ELF-1 (cell line): ENCODE data around the gene ZNF534.
A peak's percentile ranks its signal among the peaks of the same experiment; 100 is the strongest.

Source experiments
- DNase-seq: peaks from one replicate; pipeline ENCODE4 v3.0.0-alpha.2; 2016; ENCODE audit warnings: low read depth, low spot score

The ZNF534 gene

GRCh38 chr19:52428937-52429336 lies at the start of gene ZNF534:
TSS of gene ZNF534 (plus strand) at chr19:52429148. CDS start at chr19:52431475, 2,327 bp downstream.
- no peak for DNase-seq

- no peak for DNase-seq
Observed at GRCh38 chr19:52391135-52391534, 37.8 kb upstream of the ZNF534 start.

GRCh38 chr19:52397310-52398080 lies 31.5 kb upstream of the ZNF534 start, which contains the start of gene ZNF528:
TSS of gene ZNF528 (plus strand) at chr19:52397849. CDS start at chr19:52402014, 4,165 bp downstream.
- peak; percentile 95 for DNase-seq

- no peak for DNase-seq
Observed at GRCh38 chr19:52398081-52398441, 30.9 kb upstream of the ZNF534 start.

GRCh38 chr19:52410276-52410675 lies 18.7 kb upstream of the ZNF534 start:
- DNase-seq: peak; percentile 43

GRCh38 chr19:52415711-52416110 lies 13.2 kb upstream of the ZNF534 start:
- no peak for DNase-seq

GRCh38 chr19:52442179-52442578 lies 13.2 kb downstream of the ZNF534 start:
- DNase-seq: no peak

GRCh38 chr19:52444506-52444905 lies 15.6 kb downstream of the ZNF534 start:
- DNase-seq: peak; percentile 7

GRCh38 chr19:52451241-52451640 lies 22.3 kb downstream of the ZNF534 start:
- DNase-seq: no peak

- peak; percentile 96 for DNase-seq
Observed at GRCh38 chr19:52453324-52454094, 24.6 kb downstream of the ZNF534 start, which contains the start of gene ZNF578. TSS of gene ZNF578 (plus strand) at chr19:52453553. CDS start at chr19:52501846, 48,293 bp downstream.

GRCh38 chr19:52464798-52465470 lies 36.0 kb downstream of the ZNF534 start:
- peak; percentile 24 for DNase-seq

- DNase-seq: no peak
Observed at GRCh38 chr19:52473655-52474350, 44.9 kb downstream of the ZNF534 start.

GRCh38 chr19:52474351-52475127 lies 45.6 kb downstream of the ZNF534 start:
- no peak for DNase-seq

GRCh38 chr19:52484111-52484743 lies 55.3 kb downstream of the ZNF534 start:
- DNase-seq: peak; percentile 43

GRCh38 chr19:52485064-52485463 lies 56.1 kb downstream of the ZNF534 start:
- peak; percentile 47 for DNase-seq

GRCh38 chr19:52485561-52486240 lies 56.8 kb downstream of the ZNF534 start:
- DNase-seq: peak; percentile 68

GRCh38 chr19:52492201-52492993 lies 63.4 kb downstream of the ZNF534 start:
- DNase-seq: peak; percentile 95

- peak; percentile 92 for DNase-seq
Observed at GRCh38 chr19:52492994-52493470, 64.1 kb downstream of the ZNF534 start.

- DNase-seq: no peak
Observed at GRCh38 chr19:52494518-52494917, 65.6 kb downstream of the ZNF534 start.
